ENCODE results near the gene CHCHD5. TPM values are rescaled to one million over a fixed set of nuclear protein-coding genes. Genes with fewer than 3 reads are reported as not detected.

The CHCHD5 gene
- total RNA-seq, 2 donors from 2014 or later, result 26.3 to 35.4 TPM

DNA sequence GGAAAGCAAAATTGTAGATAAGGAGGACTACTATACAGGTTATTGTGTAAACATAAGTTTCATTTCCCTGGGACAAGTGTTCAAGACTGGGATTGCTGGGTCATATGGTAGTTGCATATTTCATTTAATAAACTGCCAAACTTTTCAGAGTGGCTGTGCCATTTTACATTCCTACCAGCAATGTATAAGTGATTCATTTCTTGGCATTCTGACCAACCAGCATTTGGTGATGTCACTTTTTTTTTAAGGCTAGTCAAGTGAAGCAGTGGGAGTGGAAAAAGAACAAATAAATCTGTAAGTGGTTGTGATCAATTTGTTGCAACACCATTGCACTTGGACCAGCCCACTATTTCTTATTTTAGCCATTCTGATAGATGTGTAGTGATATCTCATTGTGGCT lies 5.2 kb upstream of the CHCHD5 start:
- TF ChIP-seq POLR2AphosphoS5 (IDR thresholded peaks at IDR 0.05) (no peak), POLR2A (IDR thresholded peaks at IDR 0.05) (no peak)
- TF ChIP-seq, protein P1, sequence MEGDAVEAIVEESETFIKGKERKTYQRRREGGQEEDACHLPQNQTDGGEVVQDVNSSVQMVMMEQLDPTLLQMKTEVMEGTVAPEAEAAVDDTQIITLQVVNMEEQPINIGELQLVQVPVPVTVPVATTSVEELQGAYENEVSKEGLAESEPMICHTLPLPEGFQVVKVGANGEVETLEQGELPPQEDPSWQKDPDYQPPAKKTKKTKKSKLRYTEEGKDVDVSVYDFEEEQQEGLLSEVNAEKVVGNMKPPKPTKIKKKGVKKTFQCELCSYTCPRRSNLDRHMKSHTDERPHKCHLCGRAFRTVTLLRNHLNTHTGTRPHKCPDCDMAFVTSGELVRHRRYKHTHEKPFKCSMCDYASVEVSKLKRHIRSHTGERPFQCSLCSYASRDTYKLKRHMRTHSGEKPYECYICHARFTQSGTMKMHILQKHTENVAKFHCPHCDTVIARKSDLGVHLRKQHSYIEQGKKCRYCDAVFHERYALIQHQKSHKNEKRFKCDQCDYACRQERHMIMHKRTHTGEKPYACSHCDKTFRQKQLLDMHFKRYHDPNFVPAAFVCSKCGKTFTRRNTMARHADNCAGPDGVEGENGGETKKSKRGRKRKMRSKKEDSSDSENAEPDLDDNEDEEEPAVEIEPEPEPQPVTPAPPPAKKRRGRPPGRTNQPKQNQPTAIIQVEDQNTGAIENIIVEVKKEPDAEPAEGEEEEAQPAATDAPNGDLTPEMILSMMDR (IDR thresholded peaks at IDR 0.05), result no peak
- Histone ChIP-seq H3K9me3 (no peaks in the 10 kb centered on the region), H3K27ac (no peak overlapping the region), H3K27me3 (replicated peaks; ENCODE audit: insufficient read depth) (no peaks in the 10 kb centered on the region), H3K36me3 (no peaks in the 10 kb centered on the region), H3K4me1 (replicated peaks) (no peaks in the 10 kb centered on the region), H3K4me3 (no peak overlapping the region)
- DNase-seq (ENCODE audit: low spot score), result no peak
- intact Hi-C loops (cut with DNase I), result no loop called here

DNA sequence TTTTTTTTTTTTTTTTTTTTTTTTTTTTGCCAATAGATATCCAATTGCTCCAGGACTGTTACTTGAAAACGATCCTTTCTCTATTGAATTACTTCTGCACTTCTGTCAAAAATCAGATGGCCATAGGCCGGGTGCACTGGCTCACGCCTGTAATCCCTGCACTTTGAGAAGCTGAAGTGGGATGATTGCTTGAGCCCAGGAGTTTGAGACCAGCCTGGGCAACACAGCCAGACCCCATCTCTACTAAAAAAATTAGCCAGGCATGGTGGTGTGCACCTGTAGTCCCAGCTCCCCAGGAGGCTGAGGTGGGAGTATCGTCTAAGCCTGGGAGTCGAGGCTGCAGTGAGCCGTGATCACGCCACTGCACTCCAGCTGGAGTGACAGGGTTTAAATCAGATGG lies 4.3 kb upstream of the CHCHD5 start:
- no peak for DNase-seq (ENCODE audit: low spot score)
- Histone ChIP-seq H3K4me3 (no peak overlapping the region), H3K4me1 (replicated peaks) (peaks cover 2% of the 10 kb centered on the region), H3K9me3 (no peaks in the 10 kb centered on the region), H3K27me3 (replicated peaks; ENCODE audit: insufficient read depth) (no peaks in the 10 kb centered on the region), H3K27ac (no peak overlapping the region), H3K36me3 (no peaks in the 10 kb centered on the region)
- intact Hi-C loops (cut with DNase I), result loop anchor here (5.0 to 10.0 kb wide), 5 partner anchors 38 to 525 kb away; partner anchors contain the start of genes POLR1B, TMEM87B, TTL and ZC3H8
- TF ChIP-seq POLR2A (IDR thresholded peaks at IDR 0.05) (no peak), POLR2AphosphoS5 (IDR thresholded peaks at IDR 0.05) (no peak)
- TF ChIP-seq, protein P1 (IDR thresholded peaks at IDR 0.05), result no peak
- WGBS, result 96% methylated on average over 7 of the region's 7 CpGs

DNA sequence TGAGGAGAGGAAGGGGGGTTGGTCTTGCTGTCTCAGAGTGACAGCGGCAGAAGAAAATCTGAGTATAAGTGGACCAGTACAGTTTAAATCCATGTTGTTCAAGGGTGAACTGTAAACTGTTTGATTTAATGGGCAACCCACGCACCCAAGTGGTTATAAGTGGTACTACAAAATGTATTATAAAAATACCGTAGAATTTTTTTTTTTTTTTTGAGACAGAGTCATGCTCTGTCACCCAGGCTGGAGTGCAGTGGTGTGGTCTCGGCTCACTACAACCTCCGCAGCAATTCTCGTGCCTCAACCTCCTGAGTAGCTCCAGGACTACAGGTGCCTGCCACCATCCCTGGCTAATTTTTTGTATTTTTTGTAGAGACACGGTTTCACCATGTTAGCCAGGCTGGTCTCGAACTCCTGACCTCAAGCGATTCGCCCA lies 2.1 kb upstream of the CHCHD5 start:
- Histone ChIP-seq H3K36me3 (no peaks in the 10 kb centered on the region), H3K9me3 (no peaks in the 10 kb centered on the region), H3K4me3 (no peak overlapping the region), H3K27ac (no peak overlapping the region), H3K4me1 (replicated peaks) (peaks cover 5% of the 10 kb centered on the region), H3K27me3 (replicated peaks; ENCODE audit: insufficient read depth) (no peaks in the 10 kb centered on the region)
- intact Hi-C loops (cut with DNase I), result loop anchor here (5.0 to 10.0 kb wide), 5 partner anchors 40 to 528 kb away; partner anchors contain the start of genes POLR1B, TMEM87B, TTL and ZC3H8
- WGBS, result 37% methylated on average over 10 of the region's 10 CpGs
- TF ChIP-seq, protein P1 (IDR thresholded peaks at IDR 0.05), result peak; percentile 37 to 69 (median 58)
- TF ChIP-seq POLR2AphosphoS5 (IDR thresholded peaks at IDR 0.05), result no peak
- DNase-seq (ENCODE audit: low spot score), result peak; percentile 18

DNA sequence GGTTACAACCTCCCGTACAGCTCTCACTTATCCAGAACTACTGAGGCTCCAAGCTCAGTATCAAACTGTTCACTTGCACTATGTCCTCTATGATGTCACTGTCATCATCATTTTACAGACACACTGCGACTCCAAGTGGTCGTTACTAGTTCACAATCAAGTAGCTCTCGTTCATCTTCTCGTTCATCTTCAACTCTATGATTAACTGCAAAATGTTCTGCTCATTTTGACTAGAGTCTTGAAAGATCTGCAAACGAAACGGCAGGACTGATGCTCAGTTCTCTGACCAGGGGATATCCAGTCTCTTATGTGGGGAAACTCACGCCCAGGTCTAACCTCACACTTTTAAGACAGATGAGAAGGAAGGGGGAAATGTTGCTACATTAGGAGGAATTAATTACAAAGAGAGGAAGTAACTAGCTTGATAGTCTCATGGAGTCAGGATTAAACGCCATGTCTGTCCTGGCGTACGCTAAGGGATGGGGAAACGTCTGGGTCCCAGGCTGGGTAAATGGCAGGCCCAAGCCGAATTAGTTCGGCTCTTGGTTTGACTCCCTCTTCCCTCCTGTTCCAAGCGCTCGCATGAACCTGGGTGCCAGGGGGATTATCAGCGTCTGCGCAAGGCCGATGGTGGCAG lies 794 bp upstream of the CHCHD5 start:
- H3K27me3 ChIP-seq (replicated peaks; ENCODE audit: insufficient read depth), result no peaks in the 10 kb centered on the region
- peaks cover 5% of the 10 kb centered on the region for H3K4me1 ChIP-seq (replicated peaks)
- intact Hi-C loops (cut with DNase I), result loop anchor here (2.0 to 10.0 kb wide), 6 partner anchors 41 to 529 kb away; partner anchors contain the start of genes POLR1B, TMEM87B, TTL and ZC3H8
- TF ChIP-seq, protein P1 (IDR thresholded peaks at IDR 0.05), result no peak
- TF ChIP-seq POLR2AphosphoS5 (IDR thresholded peaks at IDR 0.05) (no peak), POLR2A (IDR thresholded peaks at IDR 0.05) (no peak)
- 27% methylated on average over 19 of the region's 19 CpGs for WGBS
- peak; percentile 5 for DNase-seq (ENCODE audit: low spot score)
- H3K4me3 ChIP-seq, result peak overlapping the region; percentile 47 to 51
- H3K27ac ChIP-seq, result peak overlapping the region; percentile 90 to 92
- no peaks in the 10 kb centered on the region for H3K36me3 ChIP-seq
- no peaks in the 10 kb centered on the region for H3K9me3 ChIP-seq

GRCh38 chr2:112584891-112585250 lies 462 bp downstream of the CHCHD5 start:
- no peaks in the 10 kb centered on the region for H3K9me3 ChIP-seq
- intact Hi-C loops (cut with DNase I), result loop anchor here (2.0 to 10.0 kb wide), 6 partner anchors 43 to 530 kb away; partner anchors contain the start of genes POLR1B, TMEM87B, TTL and ZC3H8
- DNase-seq (ENCODE audit: low spot score), result no peak
- TF ChIP-seq POLR2AphosphoS5 (IDR thresholded peaks at IDR 0.05), result no peak
- TF ChIP-seq, protein P1 (IDR thresholded peaks at IDR 0.05), result no peak
- no peak for TF ChIP-seq POLR2A (IDR thresholded peaks at IDR 0.05)
- peak overlapping the region; percentile 90 to 92 for H3K27ac ChIP-seq
- peaks cover 5% of the 10 kb centered on the region for H3K4me1 ChIP-seq (replicated peaks)
- 60% methylated on average over 3 of the region's 3 CpGs for WGBS
- no peaks in the 10 kb centered on the region for H3K27me3 ChIP-seq (replicated peaks; ENCODE audit: insufficient read depth)
- H3K4me3 ChIP-seq, result peak overlapping the region; percentile 47 to 51
- H3K36me3 ChIP-seq, result no peaks in the 10 kb centered on the region
